IMR-90 (cell line): Measurements from ENCODE around the gene POR. TPM values are rescaled to one million over a fixed set of nuclear protein-coding genes. Genes with fewer than 3 reads are reported as not detected.

Source experiments
- ATAC-seq: fragments of 200-7000 bp; cut with Tn5 transposase; 2 replicates; pipeline ENCODE4 v1.9.1; 2020; ENCODE audit warnings: low read depth, mild to moderate bottlenecking, moderate library complexity
- BruUV-seq: library from RNA; stranded (reverse); fragments of 400-500 nt; replicated peaks from 2 replicates; lab custom pipeline; 2021; lab: Mats Ljungman, UMichigan
- CTCF ChIA-PET: fragments of 300-600 bp; formaldehyde crosslinking; extraction: SDS; loops from one replicate; lab custom pipeline; 2021; ENCODE audit warnings: antibody characterized with exemption; lab: Yijun Ruan, JAX
- POLR2A ChIA-PET: fragments of 300-600 bp; sonication (Branson Sonifier 250); formaldehyde crosslinking; loops from one replicate; lab custom pipeline; 2022; ENCODE audit warnings: antibody characterized with exemption; ENCODE audit not compliant: unreplicated experiment; lab: Charles Lee
- DNase-seq: peaks from one replicate; pipeline ENCODE4 v3.0.0; 2013
- H2AFZ ChIP-seq: replicated peaks from 2 replicates; pipeline ENCODE3; 2013; ENCODE audit warnings: low read length, mild to moderate bottlenecking; ENCODE audit not compliant: poor library complexity
- H2AK5ac ChIP-seq: 2 replicates; pipeline ENCODE4 v1.6.1; 2013; ENCODE audit warnings: low read depth, low read length, inconsistent platforms
- H2AK9ac ChIP-seq: replicated peaks from 2 replicates; pipeline ENCODE3; 2013; ENCODE audit warnings: mild to moderate bottlenecking, low read depth, low read length, moderate library complexity; ENCODE audit not compliant: poor library complexity
- H2BK120ac ChIP-seq: 2 replicates; pipeline ENCODE4 v1.6.1; 2013; ENCODE audit warnings: low read depth, low read length, inconsistent platforms
- H2BK15ac ChIP-seq: 3 replicates; pipeline ENCODE4 v1.6.1; 2013; ENCODE audit warnings: low read depth, low read length, inconsistent platforms
- H2BK20ac ChIP-seq: 2 replicates; pipeline ENCODE4 v1.6.1; 2013; ENCODE audit warnings: low read depth, mild to moderate bottlenecking, inconsistent platforms, low read length, moderate library complexity
- H2BK5ac ChIP-seq: 2 replicates; pipeline ENCODE4 v1.6.1; 2013; ENCODE audit warnings: mild to moderate bottlenecking, low read depth, low read length, inconsistent platforms; ENCODE audit not compliant: poor library complexity, severe bottlenecking
- H3K14ac ChIP-seq: replicated peaks from 2 replicates; pipeline ENCODE4 v1.6.1; 2013; ENCODE audit warnings: low read depth, low read length, inconsistent platforms
- H3K18ac ChIP-seq: 2 replicates; pipeline ENCODE4 v1.6.1; 2013; ENCODE audit warnings: low read depth, low read length, control low read depth
- H3K23ac ChIP-seq: 2 replicates; pipeline ENCODE4 v1.6.1; 2013; ENCODE audit warnings: low read depth, low read length, inconsistent platforms
- H3K27ac ChIP-seq: 2 replicates; pipeline ENCODE4 v1.5.1; 2013; ENCODE audit warnings: mild to moderate bottlenecking, control low read depth, low read length; ENCODE audit not compliant: insufficient read depth
- H3K27me3 ChIP-seq: 2 replicates; pipeline ENCODE4 v1.6.1; 2013; ENCODE audit warnings: low read length; ENCODE audit not compliant: control insufficient read depth, insufficient read depth
- H3K36me3 ChIP-seq: 2 replicates; pipeline ENCODE4 v1.6.1; 2013; ENCODE audit warnings: low read length, mixed read lengths; ENCODE audit not compliant: control insufficient read depth, insufficient read depth
- H3K4ac ChIP-seq: 2 replicates; pipeline ENCODE4 v1.6.1; 2013; ENCODE audit warnings: low read depth, low read length, inconsistent platforms
- H3K4me1 ChIP-seq: 2 replicates; pipeline ENCODE4 v1.6.1; 2013; ENCODE audit warnings: low read length, mixed read lengths; ENCODE audit not compliant: control insufficient read depth, insufficient read depth
- H3K4me2 ChIP-seq: 2 replicates; pipeline ENCODE4 v1.6.1; 2013; ENCODE audit warnings: low read depth, mild to moderate bottlenecking, control low read depth, low read length, moderate library complexity
- H3K4me3 ChIP-seq: 2 replicates; pipeline ENCODE4 v1.5.1; 2013; ENCODE audit warnings: low read depth, mild to moderate bottlenecking, control low read depth, low read length, moderate library complexity; ENCODE audit not compliant: insufficient read depth
- H3K56ac ChIP-seq: 2 replicates; pipeline ENCODE4 v1.6.1; 2013; ENCODE audit warnings: low read length, inconsistent platforms; ENCODE audit not compliant: insufficient read depth; ENCODE audit errors: extremely low read depth
- H3K79me1 ChIP-seq, 2 experiments: 2 replicates each; pipeline ENCODE4 v1.6.1; 2013; ENCODE audit warnings: low read length in 2 of 2, inconsistent platforms in 1 of 2, low read depth in 1 of 2
- H3K9ac ChIP-seq: 2 replicates; pipeline ENCODE4 v1.6.1; 2013; ENCODE audit warnings: low read depth, low read length, control low read depth
- H3K9me1 ChIP-seq: 2 replicates; pipeline ENCODE4 v1.6.1; 2013; ENCODE audit warnings: low read length, inconsistent platforms; ENCODE audit not compliant: insufficient read depth
- H3K9me3 ChIP-seq: 2 replicates; pipeline ENCODE4 v1.6.1; 2013; ENCODE audit warnings: low read length; ENCODE audit not compliant: control insufficient read depth, insufficient read depth
- H4K20me1 ChIP-seq: 2 replicates; pipeline ENCODE4 v1.6.1; 2013; ENCODE audit warnings: low read length, inconsistent platforms; ENCODE audit not compliant: insufficient read depth
- H4K5ac ChIP-seq: 2 replicates; pipeline ENCODE4 v1.6.1; 2013; ENCODE audit warnings: mild to moderate bottlenecking, low read depth, low read length, control low read depth
- H4K8ac ChIP-seq, 2 experiments: 2 replicates each; pipeline ENCODE4 v1.6.1; 2013; ENCODE audit warnings: low read depth in 2 of 2, low read length in 2 of 2, control low read depth in 1 of 2, inconsistent platforms in 1 of 2
- H4K91ac ChIP-seq: 2 replicates; pipeline ENCODE4 v1.6.1; 2013; ENCODE audit warnings: low read depth, low read length, inconsistent platforms; ENCODE audit not compliant: insufficient read depth
- BHLHE40 ChIP-seq: fragments of 150-350 bp; IDR thresholded peaks from 2 replicates; pipeline ENCODE4 v1.6.1; 2016; ENCODE audit warnings: mild to moderate bottlenecking, low read depth, low read length
- CEBPB ChIP-seq: IDR thresholded peaks from 2 replicates; pipeline ENCODE4 v1.6.1; 2012; ENCODE audit warnings: low read depth, low read length, improper control_type of control experiment
- CHD1 ChIP-seq: IDR thresholded peaks from 2 replicates; pipeline ENCODE4 v1.6.1; 2012; ENCODE audit warnings: low read depth, low read length, improper control_type of control experiment
- FOS ChIP-seq: fragments of 150-350 bp; IDR thresholded peaks from 2 replicates; pipeline ENCODE4 v1.6.1; 2016; ENCODE audit warnings: low read depth, low read length
- MAFK ChIP-seq: IDR thresholded peaks from 2 replicates; pipeline ENCODE4 v1.6.1; 2012; ENCODE audit warnings: low read depth, low read length, improper control_type of control experiment
- MAZ ChIP-seq: IDR thresholded peaks from 2 replicates; pipeline ENCODE4 v1.6.1; 2012; ENCODE audit warnings: low read depth, mild to moderate bottlenecking, low read length, improper control_type of control experiment, moderate library complexity, borderline replicate concordance
- MXI1 ChIP-seq: IDR thresholded peaks from 2 replicates; pipeline ENCODE4 v1.6.1; 2012; ENCODE audit warnings: low read depth, mild to moderate bottlenecking, low read length, moderate library complexity, borderline replicate concordance
- POLR2A ChIP-seq: IDR thresholded peaks from 2 replicates; pipeline ENCODE4 v1.6.1; 2012; ENCODE audit warnings: mild to moderate bottlenecking, low read depth, low read length
- RAD21 ChIP-seq: IDR thresholded peaks from 2 replicates; pipeline ENCODE4 v1.6.1; 2012; ENCODE audit warnings: low read length, improper control_type of control experiment
- RFX5 ChIP-seq: IDR thresholded peaks from 2 replicates; pipeline ENCODE4 v1.8.0; 2012; ENCODE audit warnings: low read depth, mild to moderate bottlenecking, low read length, moderate library complexity
- SMC3 ChIP-seq: fragments of 150-350 bp; IDR thresholded peaks from 2 replicates; pipeline ENCODE4 v1.6.1; 2016; ENCODE audit warnings: low read depth, mild to moderate bottlenecking, antibody characterized with exemption, low read length, moderate library complexity
- WGBS, 2 experiments: methylation state at CpG; one replicate each; pipeline versions ENCODE4 v1.1.5 to v1.1.7; 2013; ENCODE audit warnings: missing lambda C conversion rate in 2 of 2; ENCODE audit not compliant: insufficient read length in 1 of 2; ENCODE audit errors: extremely low coverage in 2 of 2; 5-methylcytosine and 5-hydroxymethylcytosine counted together
- dilution Hi-C: fragments of 300-500 bp; cut with HindIII; formaldehyde crosslinking; loops from one replicate; pipeline ENCODE4 v1.14.3; 2018; ENCODE audit warnings: low sequenced_read_pairs; ENCODE audit not compliant: unreplicated experiment
- in situ Hi-C: fragments of 300-500 bp; cut with MboI; formaldehyde crosslinking; loops from 3 replicates; pipeline ENCODE4 v1.14.3; 2019; ENCODE audit warnings: low sequenced_read_pairs, inconsistent platforms, mixed read lengths
- intact Hi-C: fragments of 100-400 bp; cut with micrococcal nuclease; formaldehyde crosslinking; loops from 2 replicates; pipeline ENCODE4 v1.10.0; 2022
- polyA plus RNA-seq, 3 experiments: library from polyadenylated mRNA; depleted of rRNA; stranded (reverse); fragments of >200 nt; gene quantifications; 2 replicates each; pipeline ENCODE4 v1.2.3, GENCODE V29; 2012; ENCODE audit warnings: low replicate concordance in 1 of 3
- total RNA-seq: library from RNA; depleted of rRNA; stranded (reverse); fragments of >200 nt; gene quantifications from 2 replicates; pipeline ENCODE4 v1.2.3, GENCODE V29; 2012
- TF ChIP-seq, protein P1 (sequence below): fragments of 150-350 bp; IDR thresholded peaks from 2 replicates; pipeline ENCODE4 v1.6.1; 2016; ENCODE audit warnings: low read depth, mild to moderate bottlenecking, low read length, moderate library complexity, borderline replicate concordance
- TF ChIP-seq, protein P2 (sequence below): conservative IDR thresholded peaks from 2 replicates; pipeline ENCODE4 v1.5.1; 2012; ENCODE audit warnings: mild to moderate bottlenecking, low read depth, low read length, improper control_type of control experiment
- TF ChIP-seq, protein P3 (sequence below): fragments of 150-350 bp; IDR thresholded peaks from 2 replicates; pipeline ENCODE4 v1.6.1; 2017; ENCODE audit warnings: mild to moderate bottlenecking, antibody characterized with exemption, low read length, low read depth

The POR gene
- total and polyA plus RNA-seq, 2 of the 4 experiments (the other 2 are of a cell fraction): 25.5 to 42.2 TPM

DNA sequence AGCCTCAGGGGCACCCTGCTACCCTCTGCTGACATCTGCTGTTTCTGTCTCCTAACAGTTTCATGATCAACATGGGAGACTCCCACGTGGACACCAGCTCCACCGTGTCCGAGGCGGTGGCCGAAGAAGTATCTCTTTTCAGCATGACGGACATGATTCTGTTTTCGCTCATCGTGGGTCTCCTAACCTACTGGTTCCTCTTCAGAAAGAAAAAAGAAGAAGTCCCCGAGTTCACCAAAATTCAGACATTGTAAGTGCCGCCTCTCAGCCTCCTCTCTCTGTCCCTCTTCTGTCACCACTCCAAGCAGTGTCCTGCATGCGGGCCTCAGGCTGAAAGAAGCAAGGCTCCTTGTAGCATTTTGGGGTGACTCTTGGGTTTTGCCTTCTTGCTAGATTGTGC, 39.0 kb downstream of the POR start:
- TF ChIP-seq MXI1 (no peak), SMC3 (no peak), RAD21 (no peak), FOS (no peak), CEBPB (no peak), MAFK (no peak), CHD1 (no peak), RFX5 (no peak), MAZ (no peak), BHLHE40 (no peak), POLR2A (no peak)
- TF ChIP-seq, protein P1, sequence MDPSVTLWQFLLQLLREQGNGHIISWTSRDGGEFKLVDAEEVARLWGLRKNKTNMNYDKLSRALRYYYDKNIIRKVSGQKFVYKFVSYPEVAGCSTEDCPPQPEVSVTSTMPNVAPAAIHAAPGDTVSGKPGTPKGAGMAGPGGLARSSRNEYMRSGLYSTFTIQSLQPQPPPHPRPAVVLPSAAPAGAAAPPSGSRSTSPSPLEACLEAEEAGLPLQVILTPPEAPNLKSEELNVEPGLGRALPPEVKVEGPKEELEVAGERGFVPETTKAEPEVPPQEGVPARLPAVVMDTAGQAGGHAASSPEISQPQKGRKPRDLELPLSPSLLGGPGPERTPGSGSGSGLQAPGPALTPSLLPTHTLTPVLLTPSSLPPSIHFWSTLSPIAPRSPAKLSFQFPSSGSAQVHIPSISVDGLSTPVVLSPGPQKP: no peak
- TF ChIP-seq, protein P2, sequence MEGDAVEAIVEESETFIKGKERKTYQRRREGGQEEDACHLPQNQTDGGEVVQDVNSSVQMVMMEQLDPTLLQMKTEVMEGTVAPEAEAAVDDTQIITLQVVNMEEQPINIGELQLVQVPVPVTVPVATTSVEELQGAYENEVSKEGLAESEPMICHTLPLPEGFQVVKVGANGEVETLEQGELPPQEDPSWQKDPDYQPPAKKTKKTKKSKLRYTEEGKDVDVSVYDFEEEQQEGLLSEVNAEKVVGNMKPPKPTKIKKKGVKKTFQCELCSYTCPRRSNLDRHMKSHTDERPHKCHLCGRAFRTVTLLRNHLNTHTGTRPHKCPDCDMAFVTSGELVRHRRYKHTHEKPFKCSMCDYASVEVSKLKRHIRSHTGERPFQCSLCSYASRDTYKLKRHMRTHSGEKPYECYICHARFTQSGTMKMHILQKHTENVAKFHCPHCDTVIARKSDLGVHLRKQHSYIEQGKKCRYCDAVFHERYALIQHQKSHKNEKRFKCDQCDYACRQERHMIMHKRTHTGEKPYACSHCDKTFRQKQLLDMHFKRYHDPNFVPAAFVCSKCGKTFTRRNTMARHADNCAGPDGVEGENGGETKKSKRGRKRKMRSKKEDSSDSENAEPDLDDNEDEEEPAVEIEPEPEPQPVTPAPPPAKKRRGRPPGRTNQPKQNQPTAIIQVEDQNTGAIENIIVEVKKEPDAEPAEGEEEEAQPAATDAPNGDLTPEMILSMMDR: no peak
- TF ChIP-seq, protein P3, sequence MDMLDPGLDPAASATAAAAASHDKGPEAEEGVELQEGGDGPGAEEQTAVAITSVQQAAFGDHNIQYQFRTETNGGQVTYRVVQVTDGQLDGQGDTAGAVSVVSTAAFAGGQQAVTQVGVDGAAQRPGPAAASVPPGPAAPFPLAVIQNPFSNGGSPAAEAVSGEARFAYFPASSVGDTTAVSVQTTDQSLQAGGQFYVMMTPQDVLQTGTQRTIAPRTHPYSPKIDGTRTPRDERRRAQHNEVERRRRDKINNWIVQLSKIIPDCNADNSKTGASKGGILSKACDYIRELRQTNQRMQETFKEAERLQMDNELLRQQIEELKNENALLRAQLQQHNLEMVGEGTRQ: no peak
- H3K14ac ChIP-seq: no peak overlapping the region
- BruUV-seq: no TSS peak
- H2BK120ac ChIP-seq: no peak overlapping the region
- H2AFZ ChIP-seq: no peak overlapping the region
- no peak overlapping the region for H3K56ac ChIP-seq
- peaks cover 15% of the 10 kb centered on the region for H3K4me1 ChIP-seq
- 96% methylated on average over 8 of the region's 11 CpGs; no CpG with 5 or more reads in 1 of the 2 experiments for WGBS, 2 experiments
- H3K4ac ChIP-seq: no peak overlapping the region
- ChIA-PET POLR2A (no interaction called here), CTCF (no interaction called here)
- no peak overlapping the region for H2BK20ac ChIP-seq
- H3K4me3 ChIP-seq: no peak overlapping the region
- dilution Hi-C loops: no loop called here
- no peak overlapping the region for H2BK5ac ChIP-seq
- intact Hi-C loops: no loop called here
- ATAC-seq (no peak), DNase-seq (no peak)
- H3K23ac ChIP-seq: no peak overlapping the region
- no peak overlapping the region for H3K9ac ChIP-seq
- no peak overlapping the region for H4K5ac ChIP-seq
- peak overlapping the region; percentile 57; the same call in 1 of the 2 replicates for H2AK5ac ChIP-seq
- no peak overlapping the region for H4K91ac ChIP-seq
- H3K9me1 ChIP-seq: peaks cover 16% of the 10 kb centered on the region
- H2AK9ac ChIP-seq: no peak overlapping the region
- H3K9me3 ChIP-seq: no peaks in the 10 kb centered on the region
- no peak overlapping the region for H4K8ac ChIP-seq
- in situ Hi-C loops: no loop called here
- H3K18ac ChIP-seq: no peak overlapping the region
- no peaks in the 10 kb centered on the region for H4K20me1 ChIP-seq
- H3K4me2 ChIP-seq: no peak overlapping the region
- no peak overlapping the region for H2BK15ac ChIP-seq
- peaks cover 30% of the 10 kb centered on the region for H3K36me3 ChIP-seq
- no peak overlapping the region for H3K27ac ChIP-seq
- no peaks in the 10 kb centered on the region for H3K27me3 ChIP-seq
- peaks cover 0 to 45% of the 10 kb centered on the region in 2 experiments; a peak in 2 of 4 replicates for H3K79me1 ChIP-seq
